ENCODE data around the gene AMACR. TPM values are rescaled to one million over a fixed set of nuclear protein-coding genes. Genes with fewer than 3 reads are reported as not detected.

Gene AMACR
- total and polyA plus RNA-seq, 2 of the 8 experiments (the other 6 are each of a cell fraction or from before 2014, with no cell fraction given), result 9.1 to 12.6 TPM

- Histone ChIP-seq H4K8ac (ENCODE audit: extremely low read depth, insufficient read depth, low read length) (no peak overlapping the region), H3K4me2 (ENCODE audit: insufficient read depth in 1 of 2, low read depth in 2 of 2, low read length in 2 of 2) (no peak overlapping the region), H3K27me3 (replicated peaks in 1 of 4; ENCODE audit: control insufficient read depth in 3 of 4, extremely low read depth in 1 of 4, insufficient read depth in 3 of 4, low read length in 3 of 4) (no peaks in the 10 kb centered on the region), H3K14ac (ENCODE audit: insufficient read length) (no peak overlapping the region), H3K9ac (replicated peaks in 1 of 4; ENCODE audit: extremely low read depth in 1 of 4, low read depth in 3 of 4, low read length in 3 of 4) (no peak overlapping the region), H3K56ac (replicated peaks; ENCODE audit: insufficient read length, low read depth, low read length) (no peak overlapping the region), H3K4ac (replicated peaks; ENCODE audit: insufficient read length, low read depth, low read length) (no peak overlapping the region), H2AK5ac (ENCODE audit: low read depth, low read length) (no peak overlapping the region), H3K27ac (ENCODE audit: low read depth, low read length) (no peak overlapping the region), H3K9me3 (ENCODE audit: insufficient read depth in 2 of 2, low read depth in 1 of 2, low read length in 1 of 2) (no peaks in the 10 kb centered on the region), H3K79me2 (ENCODE audit: control insufficient read depth in 1 of 2, insufficient read depth in 2 of 2, low read length in 2 of 2) (no peaks in the 10 kb centered on the region), H3K23me2 (ENCODE audit: low read depth, low read length) (no peaks in the 10 kb centered on the region), H2BK5ac (ENCODE audit: low read depth, low read length) (no peak overlapping the region), H3K4me1 (replicated peaks in 1 of 4; ENCODE audit: control insufficient read depth in 3 of 4, insufficient read depth in 4 of 4, low read length in 3 of 4) (no peaks in the 10 kb centered on the region), H2BK20ac (ENCODE audit: low read length) (no peak overlapping the region), H2BK120ac (replicated peaks; ENCODE audit: low read depth, low read length) (no peak overlapping the region), H2BK12ac (ENCODE audit: low read depth, low read length) (no peak overlapping the region), H2AFZ (ENCODE audit: low read length) (no peak overlapping the region), H4K91ac (replicated peaks; ENCODE audit: insufficient read length, low read length) (no peak overlapping the region), H3K18ac (ENCODE audit: extremely low read depth, low read length) (no peak overlapping the region), H3K23ac (ENCODE audit: insufficient read length) (no peak overlapping the region), H3K36me3 (ENCODE audit: control insufficient read depth in 2 of 4, insufficient read depth in 4 of 4, low read length in 3 of 4) (no peaks in the 10 kb centered on the region; a peak in 1 of 8 replicates), H3K4me3 (ENCODE audit: extremely low read depth in 1 of 4, insufficient read depth in 2 of 4, low read depth in 3 of 4, low read length in 4 of 4) (no peak overlapping the region), H2BK15ac (ENCODE audit: low read length) (no peak overlapping the region), H3K79me1 (ENCODE audit: low read depth, low read length) (no peaks in the 10 kb centered on the region), H4K5ac (ENCODE audit: insufficient read length, low read depth, low read length) (no peak overlapping the region), H4K20me1 (replicated peaks in 1 of 2; ENCODE audit: control insufficient read depth in 1 of 2, insufficient read depth in 2 of 2, low read length in 2 of 2) (no peaks in the 10 kb centered on the region)
- FAIRE-seq, result no peak
- TF ChIP-seq, protein P1, sequence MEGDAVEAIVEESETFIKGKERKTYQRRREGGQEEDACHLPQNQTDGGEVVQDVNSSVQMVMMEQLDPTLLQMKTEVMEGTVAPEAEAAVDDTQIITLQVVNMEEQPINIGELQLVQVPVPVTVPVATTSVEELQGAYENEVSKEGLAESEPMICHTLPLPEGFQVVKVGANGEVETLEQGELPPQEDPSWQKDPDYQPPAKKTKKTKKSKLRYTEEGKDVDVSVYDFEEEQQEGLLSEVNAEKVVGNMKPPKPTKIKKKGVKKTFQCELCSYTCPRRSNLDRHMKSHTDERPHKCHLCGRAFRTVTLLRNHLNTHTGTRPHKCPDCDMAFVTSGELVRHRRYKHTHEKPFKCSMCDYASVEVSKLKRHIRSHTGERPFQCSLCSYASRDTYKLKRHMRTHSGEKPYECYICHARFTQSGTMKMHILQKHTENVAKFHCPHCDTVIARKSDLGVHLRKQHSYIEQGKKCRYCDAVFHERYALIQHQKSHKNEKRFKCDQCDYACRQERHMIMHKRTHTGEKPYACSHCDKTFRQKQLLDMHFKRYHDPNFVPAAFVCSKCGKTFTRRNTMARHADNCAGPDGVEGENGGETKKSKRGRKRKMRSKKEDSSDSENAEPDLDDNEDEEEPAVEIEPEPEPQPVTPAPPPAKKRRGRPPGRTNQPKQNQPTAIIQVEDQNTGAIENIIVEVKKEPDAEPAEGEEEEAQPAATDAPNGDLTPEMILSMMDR (IDR thresholded peaks at IDR 0.05; ENCODE audit: control extremely low read depth in 1 of 3, insufficient read depth in 1 of 3, low read depth in 1 of 3, low read length in 3 of 3), result peak in 1 of 3 experiments; percentile 6; a peak in 1 of 4 replicates
- no peak for TF ChIP-seq CREB1 (IDR thresholded peaks at IDR 0.05)
- TF ChIP-seq RAD21 (IDR thresholded peaks at IDR 0.05 in 1 of 2, conservative IDR thresholded peaks at IDR 0.05 in 1 of 2; ENCODE audit: low read depth in 2 of 2, low read length in 2 of 2), result peak in 1 of 2 experiments; percentile 23; a peak in 1 of 4 replicates
- peak; percentile 33; the same call in 1 of the 2 replicates for TF ChIP-seq CEBPB (IDR thresholded peaks at IDR 0.05; ENCODE audit: low read depth, low read length)
- no peak for TF ChIP-seq BCL11A (IDR thresholded peaks at IDR 0.05; ENCODE audit: low read depth in 2 of 2, low read length in 2 of 2)
- no peak for DNase-seq (ENCODE audit: low read depth in 1 of 2, low spot score in 2 of 2)
- 89% methylated on average over 10 of the region's 10 CpGs; no CpG with 5 or more reads in 1 of the 2 experiments for WGBS, 2 experiments (ENCODE audit: extremely low coverage in 1 of 2, insufficient coverage in 1 of 2, insufficient read length in 1 of 2, insufficient replicate concordance in 2 of 2, low coverage in 1 of 2, low lambda C conversion rate in 2 of 2, missing lambda C conversion rate in 1 of 2)
- ChIA-PET CTCF (ENCODE audit: partially characterized antibody) (interaction anchor here (1.6 to 2.1 kb wide), 2 partner anchors 9 to 12 kb away, joined by 4 to 9 read pairs; no protein-coding TSS in a partner anchor), POLR2A (ENCODE audit: partially characterized antibody) (no interaction called here)
Measured at GRCh38 chr5:34039398-34040157, 31.7 kb upstream of the AMACR start.

Measured in H1 (cell line).